Naive thymus-derived CD4-positive, alpha-beta T cell (primary cell): ENCODE measurements around the gene FBN3. TPM values are rescaled to one million over a fixed set of nuclear protein-coding genes. Genes with fewer than 3 reads are reported as not detected.

ENCODE experiments used
- ATAC-seq: fragments of 150-1000 bp; cut with Tn5 transposase; 2 replicates; pipeline ENCODE4 v1.10.0; 2021; ENCODE audit warnings: mild to moderate bottlenecking, moderate library complexity
- CTCF ChIA-PET: fragments of 350-600 bp; sonication (Branson Sonifier 250); formaldehyde crosslinking; loops from one replicate; lab custom pipeline; 2021; ENCODE audit warnings: antibody characterized with exemption; lab: Charles Lee
- POLR2A ChIA-PET: fragments of 350-600 bp; sonication (Branson Sonifier 250); formaldehyde crosslinking; loops from one replicate; lab custom pipeline; 2021; ENCODE audit warnings: antibody characterized with exemption, inconsistent platforms; lab: Charles Lee
- DNase-seq, 9 donors: peaks; one replicate each; pipeline versions ENCODE4 v3.0.0 to v3.0.0-alpha.2; 2020 to 2022; ENCODE audit warnings: mixed read lengths in 1 of 9
- H3K27ac ChIP-seq: one replicate; pipeline ENCODE4 v1.7.0; 2013; ENCODE audit warnings: mild to moderate bottlenecking, low read depth, low read length, moderate library complexity
- H3K27me3 ChIP-seq, 2 donors: one replicate each; pipeline ENCODE4 v1.7.0; 2013; ENCODE audit warnings: low read length in 2 of 2, mild to moderate bottlenecking in 2 of 2, moderate library complexity in 2 of 2; ENCODE audit not compliant: control insufficient read depth in 2 of 2, insufficient read depth in 2 of 2
- H3K36me3 ChIP-seq, 3 experiments: 1 replicate in 2 of 3; 2 replicates in 1 of 3; pipeline ENCODE4 v1.7.0; 2013; ENCODE audit warnings: low read length in 3 of 3, mild to moderate bottlenecking in 3 of 3, moderate library complexity in 1 of 3; ENCODE audit not compliant: insufficient read depth in 3 of 3, control insufficient read depth in 2 of 3
- H3K4me1 ChIP-seq, 2 donors: one replicate each; pipeline ENCODE4 v1.7.0; 2013; ENCODE audit warnings: low read length in 2 of 2, mild to moderate bottlenecking in 2 of 2, moderate library complexity in 1 of 2; ENCODE audit not compliant: control insufficient read depth in 2 of 2, insufficient read depth in 2 of 2
- H3K4me3 ChIP-seq: 2 replicates; pipeline ENCODE4 v1.7.0; 2013; ENCODE audit warnings: mild to moderate bottlenecking, low read length
- H3K9me3 ChIP-seq, 3 experiments: 1 replicate in 2 of 3; 2 replicates in 1 of 3; pipeline ENCODE4 v1.7.0; 2013; ENCODE audit warnings: low read length in 3 of 3; ENCODE audit not compliant: control insufficient read depth in 2 of 3
- H3K27ac Mint-ChIP-seq, 9 donors: one replicate each; pipeline ENCODE4 v1.8.0; 2020 to 2022; ENCODE audit warnings: mixed read lengths in 9 of 9, mild to moderate bottlenecking in 8 of 9, moderate library complexity in 5 of 9, inconsistent platforms in 2 of 9
- H3K27me3 Mint-ChIP-seq, 5 donors: one replicate each; pipeline ENCODE4 v1.8.0; 2021 to 2022; ENCODE audit warnings: mixed read lengths in 5 of 5, mild to moderate bottlenecking in 1 of 5
- H3K36me3 Mint-ChIP-seq, 5 donors: one replicate each; pipeline ENCODE4 v1.8.0; 2020 to 2022; ENCODE audit warnings: mixed read lengths in 5 of 5, mild to moderate bottlenecking in 3 of 5, inconsistent platforms in 1 of 5
- H3K4me1 Mint-ChIP-seq, 7 donors: one replicate each; pipeline ENCODE4 v1.8.0; 2020 to 2022; ENCODE audit warnings: mixed read lengths in 7 of 7, mild to moderate bottlenecking in 3 of 7, inconsistent platforms in 1 of 7
- H3K4me3 Mint-ChIP-seq, 10 donors: one replicate each; pipeline ENCODE4 v1.8.0; 2020 to 2022; ENCODE audit warnings: mild to moderate bottlenecking in 10 of 10, mixed read lengths in 10 of 10, moderate library complexity in 6 of 10, inconsistent platforms in 2 of 10
- H3K9me3 Mint-ChIP-seq, 11 donors: one replicate each; pipeline ENCODE4 v1.8.0; 2020 to 2022; ENCODE audit warnings: mixed read lengths in 11 of 11, mild to moderate bottlenecking in 4 of 11, inconsistent platforms in 1 of 11, moderate library complexity in 1 of 11
- intact Hi-C, 2 donors: fragments of 100-400 bp; cut with micrococcal nuclease; formaldehyde crosslinking; loops; one replicate each; pipeline ENCODE4 v1.15.1; 2023
- polyA plus RNA-seq, 2 donors: library from polyadenylated mRNA; unstranded; fragments of 300-500 nt; fragmentation: Illumina TruSeq; gene quantifications; one replicate each; pipeline ENCODE4 v1.2.3, GENCODE V29; 2021
- total RNA-seq, 6 experiments: library from RNA in 5 of 6; stranded (reverse) in 5 of 6; gene quantifications; 1 replicate in 5 of 6; 2 replicates in 1 of 6; pipeline ENCODE4 v1.2.3 and lab custom pipeline; 2021 to 2026

Gene FBN3
- total RNA-seq (not detected), polyA plus RNA-seq (not detected), total RNA-seq (lab: John Stamatoyannopoulos, UW) (not detected)

GRCh38 chr19:8149261-8150094, at the start of gene FBN3:
TSS of gene FBN3 (minus strand) at chr19:8149592. CDS start at chr19:8147480, 2,112 bp downstream.
- peak within 1 kb of the TSS in 1 of 9 donors; percentile 37 for H3K27ac Mint-ChIP-seq
- H3K4me1 ChIP-seq: no peaks in the 10 kb centered on the region
- intact Hi-C loops: no loop called here
- no peak within 1 kb of the TSS for H3K27ac ChIP-seq
- DNase-seq: peak in 1 of 9 donors; percentile 11
- H3K4me3 Mint-ChIP-seq: peak within 1 kb of the TSS; percentile 29 to 73 (median 64)
- H3K27me3 ChIP-seq: peaks cover 0 to 11% of the 10 kb centered on the region in 2 donors
- peaks cover 0 to 3% (median 0%) of the 10 kb centered on the region in 5 donors for H3K36me3 Mint-ChIP-seq
- CTCF ChIA-PET: no interaction called here
- peaks cover 51 to 65% (median 53%) of the 10 kb centered on the region in 5 donors for H3K27me3 Mint-ChIP-seq
- POLR2A ChIA-PET: no interaction called here
- H3K4me1 Mint-ChIP-seq: peaks cover 2 to 14% (median 6%) of the 10 kb centered on the region in 7 donors
- no peaks in the 10 kb centered on the region for H3K36me3 ChIP-seq
- ATAC-seq: no peak
- no peaks in the 10 kb centered on the region for H3K9me3 ChIP-seq
- H3K4me3 ChIP-seq: no peak within 1 kb of the TSS
- H3K9me3 Mint-ChIP-seq: peaks cover 0 to 3% (median 0%) of the 10 kb centered on the region in 11 donors

- ChIA-PET CTCF (interaction anchor here (3.0 kb wide), 1 partner anchor 13 kb away, joined by 9 read pairs; the partner anchor contains the start of gene CERS4), POLR2A (interaction anchor here (0.9 to 3.2 kb wide), 3 partner anchors 13 to 18 kb away, joined by 3 to 17 read pairs (median 7); partner anchors contain the start of gene CERS4)
- Mint-ChIP-seq H3K9me3 (peaks cover 0 to 2% (median 0%) of the 10 kb centered on the region in 11 donors), H3K4me1 (peaks cover 42 to 52% (median 49%) of the 10 kb centered on the region in 7 donors), H3K36me3 (peaks cover 0 to 5% (median 0%) of the 10 kb centered on the region in 5 donors), H3K27me3 (peaks cover 0 to 8% (median 0%) of the 10 kb centered on the region in 5 donors), H3K27ac (peak overlapping the region; percentile 11 to 94 (median 78)), H3K4me3 (peak overlapping the region in 7 of 10 donors; percentile 17 to 61 (median 37))
- no peaks in the 10 kb centered on the region for H3K36me3 ChIP-seq
- no peaks in the 10 kb centered on the region for H3K9me3 ChIP-seq
- no peaks in the 10 kb centered on the region for H3K27me3 ChIP-seq
- intact Hi-C loops: no loop called here
- H3K27ac ChIP-seq: no peak overlapping the region
- DNase-seq (no peak), ATAC-seq (no peak)
- H3K4me3 ChIP-seq: no peak overlapping the region
- H3K4me1 ChIP-seq: peaks cover 15 to 20% of the 10 kb centered on the region in 2 donors
Measured at GRCh38 chr19:8196271-8196927, 47.0 kb upstream of the FBN3 start.

- no peaks in the 10 kb centered on the region for H3K27me3 Mint-ChIP-seq
- H3K27ac Mint-ChIP-seq: peak overlapping the region; percentile 87 to 98 (median 93)
- Histone ChIP-seq H3K4me1 (peaks cover 15 to 20% of the 10 kb centered on the region in 2 donors), H3K27ac (peak overlapping the region; percentile 62), H3K27me3 (no peaks in the 10 kb centered on the region), H3K9me3 (no peaks in the 10 kb centered on the region), H3K4me3 (peak overlapping the region; percentile 19), H3K36me3 (no peaks in the 10 kb centered on the region)
- peak overlapping the region; percentile 63 to 93 (median 82) for H3K4me3 Mint-ChIP-seq
- POLR2A ChIA-PET: interaction anchor here (0.6 to 3.5 kb wide), 6 partner anchors 10 to 1995 kb away, joined by 4 to 19 read pairs (median 6); partner anchors contain the start of gene CERS4
- CTCF ChIA-PET: interaction anchor here (1.1 to 3.0 kb wide), 3 partner anchors 10 to 58 kb away, joined by 8 to 9 read pairs (median 9); partner anchors contain the start of gene CERS4
- intact Hi-C loops: loop anchor here (1.0 to 2.0 kb wide), 3 partner anchors 14 to 36 kb away; partner anchors contain the start of gene CERS4 (in 2 of the 2)
- ATAC-seq: peak; percentile 60
- peaks cover 42 to 53% (median 49%) of the 10 kb centered on the region in 7 donors for H3K4me1 Mint-ChIP-seq
- peak in 5 of 9 donors; percentile 20 to 40 (median 34) for DNase-seq
- H3K36me3 Mint-ChIP-seq: peaks cover 0 to 5% (median 0%) of the 10 kb centered on the region in 5 donors
- peaks cover 0 to 2% (median 0%) of the 10 kb centered on the region in 11 donors for H3K9me3 Mint-ChIP-seq
Measured at GRCh38 chr19:8194528-8195267, 45.3 kb upstream of the FBN3 start.

GRCh38 chr19:8192221-8192820, 42.9 kb upstream of the FBN3 start:
- POLR2A ChIA-PET: interaction anchor here (3.5 kb wide), 1 partner anchor 11 kb away, joined by 19 read pairs; no protein-coding TSS in a partner anchor
- CTCF ChIA-PET: no interaction called here
- intact Hi-C loops: no loop called here
- peak overlapping the region in 4 of 10 donors; percentile 1 to 93 (median 36) for H3K4me3 Mint-ChIP-seq
- DNase-seq: no peak
- H3K4me3 ChIP-seq: no peak overlapping the region
- peaks cover 0 to 5% (median 0%) of the 10 kb centered on the region in 5 donors for H3K36me3 Mint-ChIP-seq
- H3K27ac ChIP-seq: peak overlapping the region; percentile 21
- ATAC-seq: no peak
- no peaks in the 10 kb centered on the region for H3K36me3 ChIP-seq
- peaks cover 42 to 53% (median 46%) of the 10 kb centered on the region in 7 donors for H3K4me1 Mint-ChIP-seq
- peaks cover 15 to 20% of the 10 kb centered on the region in 2 donors for H3K4me1 ChIP-seq
- peaks cover 0 to 2% (median 0%) of the 10 kb centered on the region in 11 donors for H3K9me3 Mint-ChIP-seq
- peak overlapping the region; percentile 73 to 98 (median 84) for H3K27ac Mint-ChIP-seq
- H3K27me3 Mint-ChIP-seq: no peaks in the 10 kb centered on the region
- H3K9me3 ChIP-seq: no peaks in the 10 kb centered on the region
- no peaks in the 10 kb centered on the region for H3K27me3 ChIP-seq

DNA sequence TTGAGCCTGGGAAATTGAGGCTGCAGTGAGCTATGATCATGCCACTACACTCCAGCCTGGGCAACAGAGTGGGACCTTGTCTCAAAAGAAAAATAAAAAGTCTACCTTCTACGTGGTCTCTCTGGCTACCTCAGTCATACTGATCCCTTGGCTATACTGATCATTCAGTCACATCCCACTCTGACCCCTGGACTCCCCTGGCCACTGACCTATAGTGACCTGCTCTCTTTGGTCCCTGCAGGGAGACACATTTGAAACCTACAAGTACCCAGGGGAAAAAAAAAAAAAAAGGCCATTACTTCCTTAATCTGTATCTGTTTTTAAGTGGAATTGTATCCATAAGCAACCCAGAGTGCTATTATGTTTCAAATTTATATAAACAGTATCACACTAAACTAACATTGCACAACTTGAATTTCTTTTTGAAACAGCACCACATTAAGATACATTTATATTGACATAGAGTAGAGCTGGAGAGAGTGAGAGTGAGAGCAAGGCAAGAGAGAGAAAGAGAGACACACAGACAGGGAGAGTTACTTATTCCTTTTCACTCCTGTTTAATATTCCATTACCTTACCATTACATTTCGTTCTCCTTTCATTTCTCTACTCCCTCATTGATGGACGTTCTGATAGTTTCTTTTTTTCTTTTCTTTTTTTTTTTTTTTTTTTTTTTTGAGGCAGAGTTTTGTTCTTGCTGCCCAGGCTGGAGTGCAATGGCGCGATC, 36.1 kb upstream of the FBN3 start:
- H3K27me3 Mint-ChIP-seq: no peaks in the 10 kb centered on the region
- ChIA-PET POLR2A (interaction anchor here (0.7 to 1.0 kb wide), 2 partner anchors 10 to 1122 kb away, joined by 4 read pairs; no protein-coding TSS in a partner anchor), CTCF (interaction anchor here (1.6 kb wide), 1 partner anchor 10 kb away, joined by 8 read pairs; no protein-coding TSS in a partner anchor)
- no peaks in the 10 kb centered on the region for H3K36me3 Mint-ChIP-seq
- Histone ChIP-seq H3K4me3 (no peak overlapping the region), H3K9me3 (no peaks in the 10 kb centered on the region), H3K27me3 (no peaks in the 10 kb centered on the region), H3K27ac (no peak overlapping the region), H3K4me1 (peaks cover 3 to 8% of the 10 kb centered on the region in 2 donors), H3K36me3 (no peaks in the 10 kb centered on the region)
- no peak for DNase-seq
- no peak overlapping the region for H3K4me3 Mint-ChIP-seq
- peak overlapping the region in 1 of 9 donors; percentile 41 for H3K27ac Mint-ChIP-seq
- H3K4me1 Mint-ChIP-seq: peaks cover 7 to 18% (median 10%) of the 10 kb centered on the region in 7 donors
- H3K9me3 Mint-ChIP-seq: no peaks in the 10 kb centered on the region
- ATAC-seq: no peak
- intact Hi-C loops: no loop called here
